Vagina (tissue), 2 donors: ENCODE measurements around the gene DNAH9. TPM values are rescaled to one million over a fixed set of nuclear protein-coding genes. Genes with fewer than 3 reads are reported as not detected.

ENCODE experiments used
- DNase-seq, 2 donors: peaks; one replicate each; pipeline ENCODE4 v3.0.0-alpha.2; 2017; ENCODE audit errors: extremely low spot score in 2 of 2
- H3K27ac ChIP-seq: fragments of 200-600 bp; sonication (generic); one replicate; pipeline ENCODE4 v1.5.1; 2019
- H3K27me3 ChIP-seq: fragments of 200-600 bp; sonication (generic); one replicate; pipeline ENCODE4 v1.5.1; 2019
- H3K36me3 ChIP-seq, 2 donors: fragments of 200-600 bp; sonication (generic); one replicate each; pipeline ENCODE4 v1.5.1; 2017 to 2019
- H3K4me1 ChIP-seq: fragments of 200-600 bp; sonication (generic); one replicate; pipeline ENCODE4 v1.5.1; 2019
- H3K4me3 ChIP-seq, 2 donors: fragments of 200-600 bp; sonication (generic); 1 replicate in 1 of 2; 2 replicates in 1 of 2; pipeline ENCODE4 v1.5.1; 2016 to 2019
- H3K9me3 ChIP-seq: fragments of 200-600 bp; sonication (generic); one replicate; pipeline ENCODE4 v1.5.1; 2019
- POLR2A ChIP-seq, 2 donors: fragments of 450-650 bp; IDR thresholded peaks; one replicate each; pipeline ENCODE4 v1.6.1; 2017; ENCODE audit warnings: antibody characterized with exemption in 2 of 2, mild to moderate bottlenecking in 2 of 2, moderate library complexity in 2 of 2
- POLR2AphosphoS5 ChIP-seq, 2 donors: sonication (generic); formaldehyde crosslinking; IDR thresholded peaks; one replicate each; pipeline ENCODE4 v1.9.0; 2017; ENCODE audit warnings: antibody characterized with exemption in 2 of 2, mild to moderate bottlenecking in 2 of 2, low read depth in 1 of 2; ENCODE audit not compliant: insufficient read depth in 1 of 2
- intact Hi-C: fragments of 100-400 bp; cut with DNase I; formaldehyde crosslinking; loops from one replicate; pipeline ENCODE4 v1.15.1; 2023
- total RNA-seq: library from RNA; depleted of rRNA; stranded (reverse); fragments of >200 nt; gene quantifications from one replicate; pipeline ENCODE4 v1.2.3, GENCODE V29; 2016
- TF ChIP-seq, protein P1 (sequence below), 3 experiments: fragments of 450-650 bp in 2 of 3; fragments of 200-600 bp in 1 of 3; sonication (generic) in 1 of 3; IDR thresholded peaks; one replicate each; pipeline ENCODE4 v1.5.1; 2017 to 2019; ENCODE audit warnings: antibody characterized with exemption in 3 of 3, mild to moderate bottlenecking in 2 of 3, moderate library complexity in 2 of 3

Gene DNAH9
- total RNA-seq, 1 donor from 2014 or later = not detected

DNA sequence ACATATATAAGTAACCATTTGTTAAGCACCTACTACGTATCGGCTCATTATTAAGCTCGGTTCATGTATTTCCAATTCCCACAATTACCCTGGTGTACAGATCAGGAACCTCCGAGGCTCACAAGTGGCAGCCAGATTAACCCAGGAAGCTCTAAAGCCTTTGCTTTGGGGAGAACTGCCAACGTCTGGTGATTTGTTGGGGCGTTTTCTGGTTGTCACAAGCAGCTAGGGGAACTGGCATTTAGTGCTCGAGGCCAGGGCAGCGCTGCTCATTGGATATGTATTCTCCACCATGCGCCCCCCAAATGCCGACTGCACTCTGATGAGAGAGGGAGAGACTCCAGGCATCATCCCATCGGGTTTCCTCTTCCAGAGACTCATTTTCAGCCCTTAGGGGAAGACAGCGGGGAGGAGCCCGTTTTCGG lies 398.5 kb downstream of the DNAH9 start:
- H3K36me3 ChIP-seq = peaks cover 0 to 8% of the 10 kb centered on the region in 2 donors
- H3K27ac ChIP-seq = peak overlapping the region; percentile 83
- no peaks in the 10 kb centered on the region for H3K9me3 ChIP-seq
- H3K4me1 ChIP-seq = peaks cover 14% of the 10 kb centered on the region
- H3K4me3 ChIP-seq = peak overlapping the region; percentile 88 to 98
- no peak for TF ChIP-seq POLR2AphosphoS5 (IDR thresholded peaks at IDR 0.05; ENCODE audit: insufficient read depth in 1 of 2, low read depth in 1 of 2)
- TF ChIP-seq, protein P1, sequence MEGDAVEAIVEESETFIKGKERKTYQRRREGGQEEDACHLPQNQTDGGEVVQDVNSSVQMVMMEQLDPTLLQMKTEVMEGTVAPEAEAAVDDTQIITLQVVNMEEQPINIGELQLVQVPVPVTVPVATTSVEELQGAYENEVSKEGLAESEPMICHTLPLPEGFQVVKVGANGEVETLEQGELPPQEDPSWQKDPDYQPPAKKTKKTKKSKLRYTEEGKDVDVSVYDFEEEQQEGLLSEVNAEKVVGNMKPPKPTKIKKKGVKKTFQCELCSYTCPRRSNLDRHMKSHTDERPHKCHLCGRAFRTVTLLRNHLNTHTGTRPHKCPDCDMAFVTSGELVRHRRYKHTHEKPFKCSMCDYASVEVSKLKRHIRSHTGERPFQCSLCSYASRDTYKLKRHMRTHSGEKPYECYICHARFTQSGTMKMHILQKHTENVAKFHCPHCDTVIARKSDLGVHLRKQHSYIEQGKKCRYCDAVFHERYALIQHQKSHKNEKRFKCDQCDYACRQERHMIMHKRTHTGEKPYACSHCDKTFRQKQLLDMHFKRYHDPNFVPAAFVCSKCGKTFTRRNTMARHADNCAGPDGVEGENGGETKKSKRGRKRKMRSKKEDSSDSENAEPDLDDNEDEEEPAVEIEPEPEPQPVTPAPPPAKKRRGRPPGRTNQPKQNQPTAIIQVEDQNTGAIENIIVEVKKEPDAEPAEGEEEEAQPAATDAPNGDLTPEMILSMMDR (IDR thresholded peaks at IDR 0.05) = no peak
- TF ChIP-seq POLR2A (IDR thresholded peaks at IDR 0.05) = no peak
- intact Hi-C loops = no loop called here
- DNase-seq = no peak
- H3K27me3 ChIP-seq = no peaks in the 10 kb centered on the region

DNA sequence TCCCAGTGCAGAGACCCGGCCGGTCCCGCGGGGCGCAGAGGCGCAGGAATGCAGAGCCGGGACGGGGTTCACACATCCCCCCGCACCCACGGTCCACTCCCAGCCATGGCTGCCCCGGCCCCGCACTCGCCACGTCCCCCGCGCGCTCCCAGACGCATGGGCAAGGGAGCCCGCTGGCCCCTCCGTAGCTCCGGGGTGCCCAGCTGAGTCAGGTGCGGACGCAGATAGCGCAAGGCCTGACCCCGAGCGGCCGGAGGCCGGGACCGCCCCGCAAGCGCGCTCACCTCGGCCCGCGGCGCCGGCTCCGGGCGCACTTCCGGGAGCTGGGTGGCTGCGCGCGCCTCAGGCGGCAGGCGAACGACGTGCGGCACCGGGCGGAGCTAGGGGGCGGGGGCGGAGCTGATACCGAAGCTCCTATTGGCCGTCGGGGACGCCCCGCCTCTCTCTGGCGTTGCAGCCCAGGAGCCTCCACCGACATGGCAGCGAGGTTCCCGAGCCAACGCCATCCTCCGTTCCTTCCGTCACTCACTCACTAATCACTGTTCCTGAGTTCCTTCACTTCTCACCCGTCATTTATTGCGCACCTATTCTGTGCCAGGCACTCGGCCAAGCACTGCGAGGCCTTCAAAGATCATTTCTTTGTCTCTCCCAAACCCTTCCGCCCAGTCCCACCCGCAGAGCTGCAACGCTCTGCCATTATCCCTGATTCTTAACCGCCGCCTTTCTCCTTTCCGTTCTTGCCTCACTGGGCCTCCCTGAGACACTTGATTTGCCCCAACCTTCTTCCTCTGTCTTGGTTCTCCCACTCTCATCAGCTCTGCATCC lies 399.1 kb downstream of the DNAH9 start, which contains the start of gene ZNF18:
Gene ZNF18, minus strand, starts transcription at position 329 of the 825 bp plus-strand sequence. CDS start 4,646 bp downstream, outside the sequence.
- H3K27me3 ChIP-seq = no peaks in the 10 kb centered on the region
- H3K36me3 ChIP-seq = peaks cover 0 to 2% of the 10 kb centered on the region in 2 donors
- intact Hi-C loops = no loop called here
- peak in 1 of 2 donors; percentile 94 for DNase-seq
- H3K27ac ChIP-seq = peak within 1 kb of the TSS; percentile 83
- H3K4me3 ChIP-seq = peak within 1 kb of the TSS; percentile 88 to 98
- H3K4me1 ChIP-seq = peaks cover 14% of the 10 kb centered on the region
- TF ChIP-seq POLR2AphosphoS5 (IDR thresholded peaks at IDR 0.05; ENCODE audit: insufficient read depth in 1 of 2, low read depth in 1 of 2) (peak; percentile 32 to 93), POLR2A (IDR thresholded peaks at IDR 0.05) (peak in 1 of 2 donors; percentile 98)
- TF ChIP-seq, protein P1 (IDR thresholded peaks at IDR 0.05) = no peak
- no peaks in the 10 kb centered on the region for H3K9me3 ChIP-seq

DNA sequence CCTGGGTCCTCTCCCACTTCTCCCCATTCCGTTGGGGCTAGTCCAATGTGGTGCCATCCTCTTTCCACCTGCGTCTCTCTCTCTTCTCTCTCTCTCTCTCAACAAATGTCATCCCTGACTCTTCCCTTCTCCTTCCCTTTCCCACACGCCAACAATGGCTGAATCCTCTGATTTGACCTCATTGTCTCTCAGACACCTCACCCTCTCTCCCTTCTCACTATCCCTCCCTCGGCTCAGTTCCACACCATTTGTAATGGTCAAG lies 399.6 kb downstream of the DNAH9 start:
- TF ChIP-seq, protein P1 (IDR thresholded peaks at IDR 0.05) = no peak
- TF ChIP-seq POLR2AphosphoS5 (IDR thresholded peaks at IDR 0.05; ENCODE audit: insufficient read depth in 1 of 2, low read depth in 1 of 2) (no peak), POLR2A (IDR thresholded peaks at IDR 0.05) (no peak)
- H3K4me3 ChIP-seq = peak overlapping the region; percentile 88 to 98
- no peaks in the 10 kb centered on the region for H3K9me3 ChIP-seq
- H3K27me3 ChIP-seq = no peaks in the 10 kb centered on the region
- no peaks in the 10 kb centered on the region for H3K36me3 ChIP-seq
- DNase-seq = no peak
- peak overlapping the region; percentile 72 for H3K27ac ChIP-seq
- peaks cover 14% of the 10 kb centered on the region for H3K4me1 ChIP-seq
- intact Hi-C loops = no loop called here

DNA sequence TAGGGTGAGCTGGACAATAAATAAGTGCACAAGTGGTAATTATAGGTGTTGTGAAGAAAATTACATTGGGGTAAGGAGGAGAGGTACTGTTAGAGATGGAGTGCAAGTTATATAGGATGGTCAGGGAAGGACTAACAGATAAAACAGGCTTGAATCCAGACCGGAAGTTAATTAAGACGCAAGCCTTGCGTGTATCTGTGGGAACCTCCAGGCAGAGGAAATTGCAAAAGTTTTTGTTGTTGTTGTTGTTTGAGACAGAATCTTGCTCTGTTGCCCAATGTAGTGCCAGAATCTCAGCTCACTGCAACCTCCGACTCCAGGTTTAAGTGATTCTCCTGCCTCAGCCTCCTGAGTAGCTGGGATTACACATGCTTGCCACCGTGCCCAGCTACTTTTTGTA lies 401.4 kb downstream of the DNAH9 start:
- Histone ChIP-seq H3K9me3 (no peaks in the 10 kb centered on the region), H3K27me3 (no peaks in the 10 kb centered on the region), H3K27ac (no peak overlapping the region), H3K4me1 (peaks cover 14% of the 10 kb centered on the region), H3K36me3 (no peaks in the 10 kb centered on the region), H3K4me3 (no peak overlapping the region)
- intact Hi-C loops = no loop called here
- TF ChIP-seq, protein P1 (IDR thresholded peaks at IDR 0.05) = no peak
- no peak for TF ChIP-seq POLR2A (IDR thresholded peaks at IDR 0.05)
- TF ChIP-seq POLR2AphosphoS5 (IDR thresholded peaks at IDR 0.05; ENCODE audit: insufficient read depth in 1 of 2, low read depth in 1 of 2) = no peak
- no peak for DNase-seq

DNA sequence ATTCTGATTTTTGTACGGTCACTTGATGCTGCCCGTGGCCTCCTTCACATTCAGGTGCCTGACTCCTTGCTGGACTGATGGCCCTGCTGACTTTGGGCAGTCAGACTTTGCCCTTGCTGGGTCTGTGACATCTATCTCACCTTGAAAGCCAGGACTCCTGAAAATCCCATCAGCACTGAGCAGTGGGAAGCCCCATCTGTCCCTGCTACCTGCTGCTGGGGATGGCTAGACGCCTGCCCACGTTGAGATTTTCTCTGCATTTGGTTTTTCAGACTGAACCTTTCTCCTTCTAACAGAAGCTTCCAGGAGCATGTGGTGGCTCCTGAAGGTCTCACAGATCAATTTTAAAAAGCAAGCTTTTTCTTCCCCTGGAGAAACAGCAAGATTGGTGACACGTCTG lies 409.2 kb downstream of the DNAH9 start:
- TF ChIP-seq POLR2A (IDR thresholded peaks at IDR 0.05) = no peak
- TF ChIP-seq, protein P1 (IDR thresholded peaks at IDR 0.05) = no peak
- no peak for TF ChIP-seq POLR2AphosphoS5 (IDR thresholded peaks at IDR 0.05; ENCODE audit: insufficient read depth in 1 of 2, low read depth in 1 of 2)
- Histone ChIP-seq H3K36me3 (no peaks in the 10 kb centered on the region), H3K27me3 (no peaks in the 10 kb centered on the region), H3K4me3 (no peak overlapping the region), H3K27ac (no peak overlapping the region), H3K9me3 (no peaks in the 10 kb centered on the region), H3K4me1 (no peaks in the 10 kb centered on the region)
- no peak for DNase-seq
- intact Hi-C loops = no loop called here
